Measurements from ENCODE around the gene TCEANC2.

GRCh38 chr1:54017979-54018378 is 35.4 kb upstream of the TCEANC2 start, which contains the start of gene LDLRAD1:
- TF ChIP-seq CTCF (conservative IDR thresholded peaks at IDR 0.05; ENCODE audit: low read depth in 2 of 2) (no peak), REST (IDR thresholded peaks at IDR 0.05; ENCODE audit: unreplicated experiment) (no peak), EZH2phosphoT487 (IDR thresholded peaks at IDR 0.05; ENCODE audit: unreplicated experiment) (no peak), POLR2AphosphoS5 (IDR thresholded peaks at IDR 0.05; ENCODE audit: low read depth) (no peak), EZH2 (IDR thresholded peaks at IDR 0.05; ENCODE audit: low read depth, unreplicated experiment) (no peak), ETS1 (IDR thresholded peaks at IDR 0.05) (no peak), JUNB (IDR thresholded peaks at IDR 0.05; ENCODE audit: unreplicated experiment) (no peak), ZNF114 (CRISPR knock-in tag; IDR thresholded peaks at IDR 0.05) (no peak), NANOG (IDR thresholded peaks at IDR 0.05; ENCODE audit: borderline replicate concordance) (no peak), CREB1 (CRISPR knock-in tag; IDR thresholded peaks at IDR 0.05; ENCODE audit: low read depth) (no peak), STAT1 (IDR thresholded peaks at IDR 0.05; ENCODE audit: unreplicated experiment) (no peak)
